HG03558 (cell line): ENCODE measurements around the gene C19orf53.
"Not testable (repeated sequence)": the region's sequence is repeated elsewhere in the genome, so short reads cannot be mapped to it uniquely, and the experiment has no call there.

ENCODE experiments used
- ATAC-seq: cut with Tn5 transposase; IDR thresholded peaks from one replicate; pipeline ENCODE4 v1.9.1; 2021; ENCODE audit warnings: moderate number of reproducible peaks; ENCODE audit not compliant: unreplicated experiment; ENCODE audit errors: extremely low read depth

Gene C19orf53

DNA sequence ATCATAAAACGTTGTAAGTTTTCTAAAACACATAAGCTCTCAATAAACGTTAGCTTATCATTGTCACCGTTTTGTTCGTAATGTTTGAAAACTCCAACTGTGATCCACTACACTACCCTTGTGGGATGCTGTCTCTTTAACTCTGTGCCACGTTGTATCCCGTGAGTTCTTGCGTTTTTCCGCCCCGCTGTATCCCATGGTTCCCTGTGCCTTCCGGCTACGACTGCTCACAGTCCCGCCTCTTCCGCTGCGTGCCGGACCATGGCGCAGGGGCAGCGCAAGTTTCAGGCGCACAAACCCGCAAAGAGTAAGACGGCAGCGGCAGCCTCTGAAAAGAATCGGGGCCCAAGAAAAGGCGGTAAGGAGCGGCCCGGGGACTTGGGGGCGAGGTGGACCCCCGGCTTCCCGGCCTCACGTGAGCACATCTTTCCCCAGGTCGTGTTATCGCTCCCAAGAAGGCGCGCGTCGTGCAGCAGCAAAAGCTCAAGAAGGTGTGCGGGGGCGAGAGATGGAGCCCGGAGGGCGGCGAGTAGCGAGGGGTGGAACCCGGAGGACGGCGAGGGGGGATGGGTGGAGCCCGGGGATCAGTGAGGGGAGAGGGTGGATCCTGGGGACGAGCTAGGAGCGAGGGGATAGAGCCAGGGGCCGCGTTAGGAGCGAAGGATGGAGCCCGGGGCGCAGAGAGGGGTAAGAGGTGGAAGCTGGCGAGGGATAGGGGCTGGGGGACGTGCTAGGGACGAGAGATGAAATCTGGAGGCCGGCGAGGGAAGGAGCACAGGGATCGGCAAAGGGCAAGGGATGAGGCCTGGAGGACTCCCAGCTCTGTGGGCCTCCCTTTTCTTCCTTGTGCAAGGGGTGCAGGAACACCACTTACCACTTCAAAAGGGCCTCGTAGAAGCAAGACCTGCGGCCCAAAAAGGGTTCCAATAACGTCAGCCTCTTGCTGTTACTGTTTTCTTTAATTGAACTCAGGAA lies at the start of gene C19orf53:
Gene C19orf53, plus strand, starts transcription at position 240 of the 975 bp plus-strand sequence. Its CDS starts 22 bp downstream, at position 262.
- peak; percentile 91 for ATAC-seq

DNA sequence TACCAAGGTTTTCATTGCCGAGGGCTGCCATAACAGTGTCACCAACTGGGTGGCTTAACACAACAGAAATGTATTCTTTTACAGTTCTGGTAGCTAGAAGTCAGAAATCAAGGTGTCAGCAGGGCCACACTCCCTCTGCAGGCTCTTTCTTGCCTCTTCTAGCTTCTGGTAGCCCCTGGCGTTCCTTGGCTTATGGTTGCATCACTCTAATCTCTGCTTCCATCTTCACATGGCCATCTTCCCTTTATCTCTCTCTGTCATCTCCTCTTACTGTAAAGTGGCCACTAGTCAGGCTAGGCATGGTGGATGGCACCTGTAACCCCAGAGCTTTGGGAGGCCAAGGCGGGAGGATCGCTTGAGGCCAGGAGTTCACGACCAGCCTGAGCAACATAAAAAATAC lies 47.9 kb upstream of the C19orf53 start:
- no peak for ATAC-seq

DNA sequence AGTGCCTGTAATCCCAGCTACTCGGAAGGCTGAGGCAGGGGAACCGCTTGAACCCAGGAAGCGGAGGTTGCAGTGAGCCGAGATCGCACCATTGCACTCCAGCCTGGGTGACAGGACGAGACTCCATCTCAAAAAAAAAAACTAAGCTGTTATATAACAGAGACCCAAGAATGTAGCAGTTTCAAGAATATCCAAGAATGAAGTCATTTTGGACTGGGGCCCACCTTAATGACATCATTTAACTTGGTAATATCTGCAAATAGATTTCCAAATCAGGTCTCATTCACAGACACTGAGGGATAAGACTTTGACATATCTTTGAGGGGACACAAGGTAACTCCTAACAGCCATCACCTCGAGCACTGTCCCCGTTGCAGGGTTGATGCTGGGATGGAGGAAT lies 46.5 kb upstream of the C19orf53 start:
- ATAC-seq: no peak

DNA sequence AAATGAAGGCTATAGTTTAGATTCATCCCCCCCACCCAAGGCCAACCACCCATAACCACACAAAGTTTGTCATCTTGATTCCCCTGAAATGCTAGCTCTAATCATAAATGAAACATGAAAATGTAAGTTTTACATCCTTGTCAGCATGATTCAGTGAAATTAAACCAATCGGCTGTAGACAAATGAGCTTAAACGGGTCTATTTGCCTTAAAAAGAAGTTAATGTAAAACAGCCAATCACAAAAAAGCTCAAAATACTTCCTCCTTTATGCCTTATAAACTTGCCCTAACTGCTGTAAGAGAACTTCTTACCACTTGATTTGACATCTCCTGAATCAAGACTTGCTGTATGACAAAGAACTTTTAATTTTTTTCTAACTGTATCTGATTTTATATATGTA lies 44.4 kb upstream of the C19orf53 start:
- no peak for ATAC-seq

DNA sequence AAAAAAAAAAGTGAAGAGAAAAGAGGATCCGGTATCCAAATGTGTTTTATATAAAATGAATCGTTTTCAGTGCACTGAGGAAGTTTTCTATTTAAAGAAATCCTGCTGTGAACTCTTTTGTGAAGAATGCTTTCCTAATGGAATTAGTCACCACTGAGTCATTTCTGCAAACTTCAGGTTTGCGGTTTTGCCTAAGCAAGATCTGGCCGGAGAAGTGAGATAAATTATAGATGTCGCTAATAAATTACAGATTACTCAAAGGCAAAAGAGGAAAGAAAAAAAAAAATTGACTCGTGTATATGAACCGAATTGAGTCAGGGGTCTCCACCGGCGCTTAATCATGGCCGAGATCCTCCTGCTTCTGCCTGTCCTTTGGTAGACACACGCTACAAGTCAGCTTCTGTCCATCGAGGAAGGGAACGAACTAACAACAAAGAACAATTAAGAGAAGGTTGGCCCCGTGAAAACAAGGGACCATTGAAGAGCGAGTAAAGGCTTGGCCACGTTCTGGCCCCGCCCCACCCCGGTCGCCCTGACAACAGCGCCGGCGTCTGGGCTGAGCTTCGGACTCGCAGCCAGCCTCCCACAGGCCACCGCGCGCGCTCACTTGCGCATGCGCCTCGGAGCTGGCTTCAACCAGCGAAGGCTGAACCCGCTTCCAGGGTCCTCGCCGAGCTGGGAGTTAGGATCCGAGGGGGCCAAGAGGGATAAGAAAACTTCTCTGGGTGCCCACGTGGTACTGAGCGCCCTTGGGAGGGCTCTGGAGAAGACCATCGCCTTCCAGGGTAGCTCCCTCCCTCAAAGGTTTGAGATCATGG lies 42.9 kb upstream of the C19orf53 start:
- peak; percentile 77 for ATAC-seq

DNA sequence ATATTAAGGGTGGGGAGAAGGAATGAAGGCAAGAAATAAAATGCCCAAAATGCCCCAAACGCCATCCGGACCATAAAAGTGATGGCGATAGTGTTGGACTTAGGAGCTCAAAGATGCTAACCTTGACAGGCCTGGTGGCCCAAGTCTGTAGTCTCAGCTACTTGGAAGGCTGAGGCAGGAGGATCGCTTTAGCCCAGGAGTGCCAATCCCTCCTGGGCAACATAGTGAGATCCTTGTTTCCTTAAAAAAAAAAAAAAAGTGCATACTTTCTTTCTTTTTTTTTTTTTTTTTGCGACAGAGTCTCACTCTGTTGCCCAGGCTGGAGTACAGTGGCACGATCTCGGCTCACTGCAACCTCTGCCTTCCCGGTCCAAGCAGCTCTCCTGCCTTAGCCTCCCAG lies 41.9 kb upstream of the C19orf53 start:
- ATAC-seq: no peak

DNA sequence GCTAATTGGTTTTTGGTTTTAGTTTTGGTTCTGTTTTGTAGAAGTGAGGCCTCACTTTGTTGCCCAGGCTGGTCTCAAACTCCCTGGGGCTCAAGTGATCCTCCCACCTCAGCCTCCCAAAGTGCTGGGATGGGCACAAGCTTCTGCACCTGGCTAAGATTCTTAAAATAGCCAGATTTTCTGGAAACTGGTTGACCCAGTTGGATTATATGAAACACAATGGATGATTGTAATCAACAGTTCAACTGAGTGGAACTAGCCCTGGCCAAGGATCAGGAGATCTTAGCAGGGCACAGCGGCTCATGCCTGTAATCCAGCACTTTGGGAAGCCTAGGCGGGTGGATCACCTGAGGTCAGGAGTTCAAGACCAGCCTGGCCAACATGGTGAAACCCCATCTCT lies 39.5 kb upstream of the C19orf53 start:
- no peak for ATAC-seq

DNA sequence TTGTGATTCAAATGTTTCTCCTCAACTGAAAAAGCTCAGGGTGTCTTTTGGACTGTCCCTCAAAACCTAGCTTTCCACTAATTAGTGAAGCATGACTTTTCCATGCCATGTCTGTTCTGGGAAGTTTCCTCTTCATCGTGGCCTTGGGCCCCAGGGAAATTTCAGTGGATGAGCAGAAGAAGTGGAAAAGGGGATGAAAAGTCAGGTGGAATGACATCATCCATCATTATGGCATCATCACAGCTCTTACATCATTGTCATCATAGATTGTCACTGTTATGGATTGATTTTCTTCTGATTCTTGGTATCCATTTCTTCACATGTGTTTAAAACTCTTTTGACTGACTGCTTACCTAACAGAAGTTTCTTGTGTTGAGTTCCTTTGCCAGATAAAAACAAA lies 36.2 kb upstream of the C19orf53 start:
- no peak for ATAC-seq

DNA sequence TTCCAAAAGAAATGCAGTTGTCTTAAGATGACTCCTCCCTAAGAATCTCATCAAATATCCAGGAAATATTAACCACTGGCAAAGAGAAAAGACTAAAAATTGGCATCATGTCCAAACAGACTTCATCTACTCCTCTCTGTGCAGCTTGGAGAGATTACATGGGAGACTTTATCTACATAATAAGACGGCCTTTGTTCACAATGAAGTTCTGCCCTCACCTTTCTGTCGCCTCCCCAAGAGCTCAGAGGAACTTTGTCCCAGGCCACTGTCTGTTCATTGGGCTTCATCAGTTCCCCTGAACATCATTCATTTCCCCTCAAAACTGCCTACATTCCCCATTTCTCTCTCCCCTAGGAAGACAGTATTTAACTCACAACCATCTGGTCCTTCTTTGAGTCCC lies 32.4 kb upstream of the C19orf53 start:
- no peak for ATAC-seq

DNA sequence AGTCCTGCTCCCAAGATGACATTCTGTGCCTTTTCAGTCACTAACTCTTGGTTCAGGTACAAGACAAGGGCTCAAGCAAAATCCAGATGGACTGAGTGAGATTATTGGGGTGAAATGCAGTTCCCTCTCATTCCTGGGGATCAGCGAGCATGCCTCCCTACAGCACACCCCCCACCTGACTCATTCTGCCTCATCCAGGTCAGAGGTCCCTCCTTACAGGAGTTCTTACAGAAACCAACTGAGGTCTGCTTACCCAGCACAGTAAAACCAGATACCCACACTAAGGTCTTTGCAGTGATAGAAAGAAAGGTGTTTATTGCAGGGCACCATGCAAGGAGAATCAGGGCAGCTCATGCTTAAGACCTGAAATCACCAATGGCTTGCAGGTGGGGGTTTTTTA lies 31.5 kb upstream of the C19orf53 start:
- ATAC-seq: no peak

DNA sequence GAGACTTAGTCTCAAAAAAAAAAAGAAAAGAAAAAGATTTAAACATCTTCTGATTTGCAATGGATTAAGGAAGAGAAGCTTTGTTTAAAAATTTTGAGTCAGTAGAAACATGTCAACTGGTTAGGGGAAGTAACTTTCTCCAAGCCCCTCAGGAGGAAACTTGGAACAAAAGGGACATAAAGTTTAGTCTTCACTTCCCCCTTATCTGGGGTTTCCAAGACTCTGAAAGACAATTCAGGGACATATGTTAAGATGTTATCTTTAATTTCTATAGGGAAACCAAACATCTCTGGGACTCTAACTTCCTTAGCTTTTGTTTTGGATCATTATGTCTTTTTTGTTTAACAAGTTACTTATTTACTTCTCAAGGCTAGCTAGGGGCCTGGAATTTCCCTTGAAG lies 30.1 kb upstream of the C19orf53 start:
- no peak for ATAC-seq

DNA sequence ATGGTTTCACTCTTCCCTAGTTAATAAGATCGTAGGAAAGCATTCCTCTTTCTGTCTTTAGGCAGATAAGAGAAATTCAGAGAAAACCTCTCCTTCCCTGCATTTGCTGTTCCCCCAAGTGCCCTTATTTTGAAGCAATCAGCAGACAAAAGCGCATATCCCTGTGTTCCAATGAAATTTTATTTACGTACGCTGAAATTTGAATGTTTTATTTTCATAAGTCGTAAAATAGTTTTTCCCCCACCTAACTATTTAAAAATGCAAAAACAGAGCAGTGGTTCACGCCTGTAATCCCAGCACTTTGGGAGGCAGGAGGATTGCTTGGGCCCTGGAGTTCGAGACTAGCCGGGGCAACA lies 27.2 kb upstream of the C19orf53 start:
- no peak for ATAC-seq

DNA sequence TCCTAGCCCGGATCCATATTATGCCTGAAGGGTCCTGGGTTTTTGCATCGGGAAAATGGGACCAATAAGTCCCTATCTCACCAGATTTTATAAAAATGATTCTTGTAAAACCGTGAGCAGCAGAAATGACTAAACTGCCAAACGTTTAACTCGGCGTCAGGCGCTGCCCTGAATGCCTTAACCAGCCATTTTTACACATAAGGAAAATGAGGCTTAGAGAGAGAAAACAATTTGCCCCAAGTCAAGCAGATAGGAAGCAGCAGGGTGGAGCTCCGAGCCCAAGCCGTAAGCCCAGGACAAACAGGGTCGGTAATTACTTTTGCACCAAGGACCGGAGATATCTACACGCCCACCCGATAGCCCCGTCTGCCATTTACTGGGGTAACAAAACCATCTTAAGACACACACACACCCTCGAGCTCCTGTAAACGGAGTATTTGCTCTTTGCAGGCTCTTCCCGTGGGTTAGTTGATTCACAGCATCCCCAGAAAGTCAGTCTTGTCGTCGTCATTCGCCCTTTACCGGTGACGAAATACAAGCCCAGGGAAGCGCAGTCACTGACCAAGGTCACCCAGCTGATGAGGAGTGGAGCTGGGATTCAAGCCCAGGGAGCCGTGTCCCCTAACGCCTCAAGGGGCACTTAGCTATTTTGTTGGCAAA lies 26.0 kb upstream of the C19orf53 start:
- ATAC-seq: no peak

DNA sequence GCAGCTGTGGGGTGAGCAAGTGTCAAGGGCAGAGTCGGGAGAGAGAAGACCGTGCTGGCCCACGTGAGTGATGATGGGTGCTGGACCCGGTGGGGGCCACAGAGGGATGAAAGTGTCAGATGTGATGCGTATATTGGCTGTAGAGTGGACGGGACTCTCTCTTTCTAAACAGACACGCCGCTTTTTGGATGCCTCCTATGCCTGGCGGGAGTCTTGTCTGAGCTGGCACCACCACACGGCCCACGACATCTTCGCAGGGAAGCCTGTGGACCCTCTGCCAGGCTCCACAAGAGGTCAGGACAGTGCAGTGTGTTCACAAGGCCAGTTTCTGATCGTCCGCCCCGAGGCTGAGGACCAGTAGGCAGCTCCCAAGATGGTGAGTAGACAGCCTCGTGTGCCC lies 22.8 kb upstream of the C19orf53 start:
- ATAC-seq: no peak

DNA sequence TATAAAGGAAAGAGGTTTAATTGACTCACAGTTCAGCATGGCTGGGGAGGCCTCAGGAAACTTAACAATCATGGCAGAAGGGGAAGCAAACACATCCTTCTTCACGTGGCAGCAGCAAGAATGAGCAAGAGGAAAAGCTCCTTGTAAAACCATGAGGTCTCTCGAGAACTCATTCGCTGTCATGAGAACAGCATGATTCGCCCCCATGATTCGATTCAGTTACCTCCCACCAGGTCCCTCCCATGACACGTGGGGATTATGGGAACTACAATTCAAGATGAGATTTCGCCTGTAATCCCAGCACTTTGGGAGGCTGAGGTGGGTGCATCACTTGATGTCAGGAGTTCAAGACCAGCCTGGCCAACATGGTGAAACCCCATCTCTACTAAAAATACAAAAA lies 20.6 kb upstream of the C19orf53 start:
- ATAC-seq: not testable (repeated sequence)

DNA sequence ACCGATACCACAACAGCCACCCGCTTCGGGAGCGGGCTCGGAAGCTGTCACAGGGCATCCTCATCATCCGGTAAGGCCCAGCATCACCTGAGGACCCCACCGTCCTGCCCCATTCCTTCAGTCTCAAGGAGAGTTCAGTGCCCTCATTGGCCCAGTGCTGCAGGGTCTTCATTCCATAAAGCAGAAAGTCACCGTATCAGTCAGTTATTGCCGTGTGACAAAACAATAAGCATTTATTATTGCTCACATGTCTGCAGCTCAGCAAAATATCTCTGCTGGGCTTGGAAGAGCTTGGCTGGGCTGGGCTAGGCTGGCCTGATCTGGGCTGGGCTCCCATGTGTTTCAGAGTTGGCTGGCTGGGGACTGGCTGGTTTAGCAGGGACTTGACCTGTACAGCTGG lies 18.0 kb upstream of the C19orf53 start:
- ATAC-seq: no peak

DNA sequence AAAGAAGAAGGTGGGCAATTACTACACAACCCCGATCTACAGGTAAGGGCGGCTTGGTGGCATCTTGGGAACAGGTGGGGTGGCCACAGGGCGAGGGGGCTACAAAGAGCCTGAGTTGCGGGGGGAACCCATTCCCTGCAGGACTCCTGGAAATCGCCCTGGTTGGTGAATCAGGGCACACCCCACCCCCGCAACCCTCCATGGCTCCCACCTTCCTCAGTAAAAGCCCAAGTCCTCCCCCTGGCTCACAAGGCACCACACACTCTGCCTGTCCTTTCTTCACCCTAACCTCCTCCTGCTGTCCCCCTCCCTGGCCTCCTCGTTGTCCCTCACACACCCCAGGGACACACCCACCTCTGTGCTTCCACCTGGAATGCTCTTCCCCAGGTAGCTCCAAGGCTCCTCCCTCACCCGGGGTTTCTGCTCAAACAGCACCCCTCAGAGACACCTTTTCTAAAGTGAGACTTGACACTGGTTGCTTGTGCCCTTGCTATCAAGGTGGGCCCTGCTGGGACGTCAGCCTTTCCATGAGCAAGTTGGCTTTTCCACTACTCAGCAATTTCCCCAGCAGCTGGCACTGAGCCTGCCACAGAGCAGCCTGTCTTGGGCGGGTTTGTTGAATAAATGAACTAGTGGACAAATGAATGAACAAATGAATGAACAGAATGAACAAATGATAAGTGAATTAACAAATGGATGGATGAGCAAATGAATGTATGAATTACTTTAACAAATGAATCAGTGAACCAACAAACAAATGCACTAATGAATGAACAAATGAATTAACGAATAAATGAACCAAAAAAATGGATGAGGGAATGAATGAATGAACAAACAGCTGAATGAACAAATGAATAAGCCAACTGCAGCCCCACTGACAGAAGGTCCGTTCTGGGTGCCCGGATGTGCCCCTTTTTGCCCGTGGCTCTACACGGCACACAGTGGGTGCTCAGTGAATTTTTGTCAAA lies 16.2 kb upstream of the C19orf53 start:
- no peak for ATAC-seq

DNA sequence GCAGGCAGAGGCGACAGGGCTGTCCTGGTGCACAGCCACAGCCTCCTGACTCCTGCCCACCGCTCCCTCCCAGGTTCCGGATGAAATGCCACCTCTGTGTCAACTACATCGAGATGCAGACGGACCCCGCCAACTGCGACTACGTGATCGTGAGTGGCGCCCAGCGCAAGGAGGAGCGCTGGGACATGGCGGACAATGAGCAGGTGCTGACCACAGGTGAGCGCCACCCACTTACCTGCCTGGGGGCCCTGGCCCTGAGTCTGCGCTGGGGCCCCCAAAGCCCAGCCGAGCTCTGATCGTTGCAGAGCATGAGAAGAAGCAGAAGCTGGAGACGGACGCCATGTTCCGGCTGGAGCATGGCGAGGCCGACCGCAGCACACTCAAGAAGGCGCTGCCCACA lies 15.5 kb upstream of the C19orf53 start:
- no peak for ATAC-seq

DNA sequence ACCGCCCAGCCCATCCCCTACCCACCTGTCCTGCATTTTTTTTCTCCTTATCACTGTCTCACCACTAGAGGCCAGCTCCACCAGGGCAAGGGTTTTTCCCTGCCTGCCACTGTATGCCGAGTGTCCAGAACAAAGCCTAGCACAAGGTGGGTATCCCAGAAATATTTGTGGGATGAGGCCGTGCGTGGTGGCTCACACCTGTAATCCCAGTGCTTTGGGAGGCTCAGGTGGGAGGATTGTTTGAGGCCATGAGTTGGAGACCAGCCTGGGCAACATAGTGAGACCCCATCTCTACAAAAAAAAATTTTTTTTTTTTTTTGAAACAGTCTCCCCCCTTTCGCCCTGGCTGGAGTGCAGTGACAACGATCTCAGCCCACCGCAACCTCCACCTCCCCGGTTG lies 12.8 kb upstream of the C19orf53 start:
- ATAC-seq: no peak
